Measurements from ENCODE around the gene MYRIP.
A peak's percentile ranks its signal among the peaks of the same experiment; 100 is the strongest.

The MYRIP gene

GRCh38 chr3:40292637-40293349 is 483.4 kb downstream of the MYRIP start:
- no peak for DNase-seq (ENCODE audit: low read depth)

GRCh38 chr3:40294434-40294833 is 485.0 kb downstream of the MYRIP start:
- no peak for DNase-seq (ENCODE audit: low read depth)

- no peak for DNase-seq (ENCODE audit: low read depth)
Measured at GRCh38 chr3:40298075-40298474, 488.7 kb downstream of the MYRIP start.

- DNase-seq (ENCODE audit: low read depth), result no peak
Measured at GRCh38 chr3:40299130-40299720, 489.8 kb downstream of the MYRIP start.

- no peak for DNase-seq (ENCODE audit: low read depth)
Measured at GRCh38 chr3:40299721-40300335, 490.4 kb downstream of the MYRIP start.

- DNase-seq (ENCODE audit: low read depth), result no peak
Measured at GRCh38 chr3:40302784-40303183, 493.4 kb downstream of the MYRIP start.

GRCh38 chr3:40304352-40304751 is 494.9 kb downstream of the MYRIP start:
- DNase-seq (ENCODE audit: low read depth), result no peak

GRCh38 chr3:40306336-40306735 is 496.9 kb downstream of the MYRIP start:
- no peak for DNase-seq (ENCODE audit: low read depth)

- DNase-seq (ENCODE audit: low read depth), result no peak
Measured at GRCh38 chr3:40307176-40307575, 497.8 kb downstream of the MYRIP start.

GRCh38 chr3:40308725-40309417 is 499.5 kb downstream of the MYRIP start:
- DNase-seq (ENCODE audit: low read depth), result no peak

- peak; percentile 96 for DNase-seq (ENCODE audit: low read depth)
Measured at GRCh38 chr3:40309418-40309924, 500.1 kb downstream of the MYRIP start, which contains the start of gene EIF1B. Gene EIF1B, plus strand, starts transcription at chr3:40309707. Its CDS starts 235 bp downstream, at chr3:40309942.

Data from stimulated activated CD8-positive, alpha-beta memory T cell treated with anti-CD3 and anti-CD28 coated beads, Interleukin-15, amount 100 ng/mL, for 24 hours (primary cell).